Tibial artery (tissue), 4 donors: ENCODE measurements around the gene UBE2G2.

Source experiments
- DNase-seq, 2 donors: peaks; one replicate each; pipeline ENCODE4 v3.0.0-alpha.2; 2019
- H3K27ac ChIP-seq, 2 donors: fragments of 200-600 bp; sonication (generic) in 1 of 2; 1 replicate in 1 of 2; 2 replicates in 1 of 2; pipeline ENCODE4 v1.5.1; 2018 to 2019; ENCODE audit warnings: mild to moderate bottlenecking in 1 of 2
- H3K27me3 ChIP-seq, 2 donors: fragments of 200-600 bp; sonication (generic) in 1 of 2; one replicate each; pipeline versions ENCODE4 v1.5.1 to v1.6.0; 2016 to 2019
- H3K36me3 ChIP-seq, 3 donors: fragments of 200-600 bp; sonication (generic) in 2 of 3; one replicate each; pipeline ENCODE4 v1.5.1; 2016 to 2019; ENCODE audit warnings: mild to moderate bottlenecking in 2 of 3
- H3K4me1 ChIP-seq, 4 donors: fragments of 200-600 bp; sonication (generic) in 2 of 4; 1 replicate in 3 of 4; 2 replicates in 1 of 4; pipeline ENCODE4 v1.5.1; 2016 to 2019
- H3K4me3 ChIP-seq, 2 donors: fragments of 200-600 bp; sonication (generic) in 1 of 2; 1 replicate in 1 of 2; 2 replicates in 1 of 2; pipeline ENCODE4 v1.5.1; 2018 to 2019; ENCODE audit warnings: mild to moderate bottlenecking in 2 of 2
- H3K9me3 ChIP-seq, 3 donors: fragments of 200-600 bp; sonication (generic) in 1 of 3; one replicate each; pipeline ENCODE4 v1.5.1; 2016 to 2019
- CTCF ChIP-seq, 2 experiments: fragments of 200-600 bp in 1 of 2; fragments of 450-650 bp in 1 of 2; IDR thresholded peaks; one replicate each; pipeline ENCODE4 v1.5.1; 2017 to 2019; ENCODE audit warnings: antibody characterized with exemption in 2 of 2, mild to moderate bottlenecking in 1 of 2, moderate library complexity in 1 of 2
- intact Hi-C: fragments of 100-400 bp; cut with DNase I; formaldehyde crosslinking; loops from one replicate; pipeline ENCODE4 v1.15.0; 2023; ENCODE audit warnings: low total_unique reads

The UBE2G2 gene

GRCh38 chr21:44844256-44844655 is 42.6 kb upstream of the UBE2G2 start:
- DNase-seq: peak in 1 of 2 donors; percentile 62
- Histone ChIP-seq H3K4me3 (no peak overlapping the region), H3K9me3 (no peaks in the 10 kb centered on the region), H3K27ac (no peak overlapping the region), H3K4me1 (peaks cover 0 to 24% (median 18%) of the 10 kb centered on the region in 4 donors), H3K36me3 (peaks cover 10 to 16% (median 13%) of the 10 kb centered on the region in 3 donors), H3K27me3 (peaks cover 0 to 17% of the 10 kb centered on the region in 2 donors)
- intact Hi-C loops: no loop called here
- TF ChIP-seq CTCF (IDR thresholded peaks at IDR 0.05): no peak

GRCh38 chr21:44842721-44843445 is 41.3 kb upstream of the UBE2G2 start:
- Histone ChIP-seq H3K27me3 (peaks cover 0 to 17% of the 10 kb centered on the region in 2 donors), H3K36me3 (peaks cover 0 to 3% (median 0%) of the 10 kb centered on the region in 3 donors), H3K4me3 (no peak overlapping the region), H3K27ac (no peak overlapping the region), H3K9me3 (no peaks in the 10 kb centered on the region), H3K4me1 (peaks cover 0 to 24% (median 18%) of the 10 kb centered on the region in 4 donors)
- intact Hi-C loops: no loop called here
- peak in 1 of 2 donors; percentile 52 for DNase-seq
- no peak for TF ChIP-seq CTCF (IDR thresholded peaks at IDR 0.05)

GRCh38 chr21:44842087-44842486 is 40.5 kb upstream of the UBE2G2 start:
- intact Hi-C loops: no loop called here
- Histone ChIP-seq H3K27ac (no peak overlapping the region), H3K36me3 (no peaks in the 10 kb centered on the region), H3K4me1 (peaks cover 0 to 23% (median 17%) of the 10 kb centered on the region in 4 donors), H3K4me3 (no peak overlapping the region), H3K27me3 (peaks cover 0 to 20% of the 10 kb centered on the region in 2 donors), H3K9me3 (no peaks in the 10 kb centered on the region)
- DNase-seq: peak in 1 of 2 donors; percentile 39
- no peak for TF ChIP-seq CTCF (IDR thresholded peaks at IDR 0.05)

GRCh38 chr21:44840771-44841170 is 39.2 kb upstream of the UBE2G2 start:
- intact Hi-C loops: no loop called here

GRCh38 chr21:44838951-44839350 is 37.3 kb upstream of the UBE2G2 start:
- intact Hi-C loops: no loop called here
- no peaks in the 10 kb centered on the region for H3K9me3 ChIP-seq
- H3K4me3 ChIP-seq: no peak overlapping the region
- no peaks in the 10 kb centered on the region for H3K36me3 ChIP-seq
- H3K27ac ChIP-seq: no peak overlapping the region
- H3K4me1 ChIP-seq: peaks cover 0 to 6% (median 3%) of the 10 kb centered on the region in 4 donors
- TF ChIP-seq CTCF (IDR thresholded peaks at IDR 0.05): no peak
- H3K27me3 ChIP-seq: peaks cover 0 to 25% of the 10 kb centered on the region in 2 donors
- peak in 1 of 2 donors; percentile 33 for DNase-seq

More at GRCh38 chr21:44840771-44841170, 39.2 kb upstream of the UBE2G2 start:
- no peaks in the 10 kb centered on the region for H3K9me3 ChIP-seq
- peak in 1 of 2 donors; percentile 47 for DNase-seq
- no peak overlapping the region for H3K4me3 ChIP-seq
- H3K4me1 ChIP-seq: peaks cover 0 to 15% (median 8%) of the 10 kb centered on the region in 4 donors
- no peak for TF ChIP-seq CTCF (IDR thresholded peaks at IDR 0.05)
- H3K36me3 ChIP-seq: no peaks in the 10 kb centered on the region
- H3K27ac ChIP-seq: no peak overlapping the region
- peaks cover 0 to 27% of the 10 kb centered on the region in 2 donors for H3K27me3 ChIP-seq
